Keratinocyte (primary cell): ENCODE results near the gene EEF2. TPM values are rescaled to one million over a fixed set of nuclear protein-coding genes. Genes with fewer than 3 reads are reported as not detected.
A peak's percentile ranks its signal among the peaks of the same experiment; 100 is the strongest.

Source experiments
- DNase-seq: peaks from one replicate; pipeline ENCODE4 v3.0.0-alpha.2; 2011; ENCODE audit warnings: low read depth, missing footprints, low spot score
- FAIRE-seq: peaks from 2 replicates; lab custom pipeline; 2011; peaks lifted over from hg19 to GRCh38; lab: Jason Lieb, UNC
- H2AFZ ChIP-seq: 2 replicates; pipeline ENCODE4 v1.6.0; 2012; ENCODE audit warnings: low read length, control low read depth, inconsistent platforms; ENCODE audit not compliant: control insufficient read depth
- H3K27ac ChIP-seq: 2 replicates; pipeline ENCODE4 v1.5.1; 2011; ENCODE audit warnings: low read length; ENCODE audit not compliant: control insufficient read depth, insufficient read depth
- H3K27me3 ChIP-seq: 3 replicates; pipeline ENCODE4 v1.6.0; 2011; ENCODE audit warnings: low read length; ENCODE audit not compliant: control insufficient read depth, insufficient read depth; ENCODE audit errors: extremely low read depth
- H3K36me3 ChIP-seq, 2 experiments: 2 replicates in 1 of 2; 3 replicates in 1 of 2; pipeline ENCODE4 v1.5.1; 2011; ENCODE audit warnings: low read length in 2 of 2, mild to moderate bottlenecking in 1 of 2; ENCODE audit not compliant: control insufficient read depth in 2 of 2, insufficient read depth in 2 of 2; ENCODE audit errors: extremely low read depth in 1 of 2
- H3K4me1 ChIP-seq: 3 replicates; pipeline ENCODE4 v1.5.1; 2011; ENCODE audit warnings: low read length; ENCODE audit not compliant: control insufficient read depth, insufficient read depth; ENCODE audit errors: extremely low read depth
- H3K4me2 ChIP-seq: 3 replicates; pipeline ENCODE4 v1.6.0; 2011; ENCODE audit warnings: low read depth, low read length; ENCODE audit not compliant: control insufficient read depth, insufficient read depth; ENCODE audit errors: extremely low read depth
- H3K4me3 ChIP-seq, 3 experiments: fragments of 200-600 bp in 1 of 3; sonication (generic) in 1 of 3; 2 replicates in 2 of 3; 3 replicates in 1 of 3; pipeline ENCODE4 v1.5.1; 2011 to 2016; ENCODE audit warnings: low read length in 3 of 3, mild to moderate bottlenecking in 3 of 3, control low read depth in 2 of 3, inconsistent platforms in 1 of 3, low read depth in 1 of 3, mixed read lengths in 1 of 3, mixed run types in 1 of 3, moderate library complexity in 1 of 3; ENCODE audit not compliant: control insufficient read depth in 2 of 3, insufficient read depth in 2 of 3; ENCODE audit errors: extremely low read depth in 1 of 3
- H3K79me2 ChIP-seq: 2 replicates; pipeline ENCODE4 v1.6.0; 2012; ENCODE audit warnings: low read length; ENCODE audit not compliant: control insufficient read depth, insufficient read depth
- H3K9ac ChIP-seq: 3 replicates; pipeline ENCODE4 v1.6.0; 2011; ENCODE audit warnings: low read length; ENCODE audit not compliant: control insufficient read depth, insufficient read depth; ENCODE audit errors: extremely low read depth
- H3K9me1 ChIP-seq: 3 replicates; pipeline ENCODE4 v1.6.0; 2011; ENCODE audit warnings: low read length; ENCODE audit not compliant: control insufficient read depth, insufficient read depth; ENCODE audit errors: extremely low read depth
- H3K9me3 ChIP-seq: 2 replicates; pipeline ENCODE4 v1.5.1; 2012; ENCODE audit warnings: low read depth, low read length; ENCODE audit not compliant: control insufficient read depth
- H4K20me1 ChIP-seq: 3 replicates; pipeline ENCODE4 v1.6.0; 2011; ENCODE audit warnings: low read length; ENCODE audit not compliant: control insufficient read depth, insufficient read depth; ENCODE audit errors: extremely low read depth
- EZH2 ChIP-seq: IDR thresholded peaks from one replicate; pipeline ENCODE4 v1.6.1; 2012; ENCODE audit warnings: inconsistent platforms, mild to moderate bottlenecking, low read length, moderate library complexity
- dilution Hi-C: fragments of 300-500 bp; cut with MboI; formaldehyde crosslinking; loops from one replicate; pipeline ENCODE4 v1.7.0; 2020; ENCODE audit warnings: low sequenced_read_pairs; ENCODE audit not compliant: extremely low pct_ligation_motif_present
- polyA plus RNA-seq, 5 experiments: library from polyadenylated mRNA; depleted of rRNA in 3 of 5; stranded (reverse) in 3 of 5; stranded (forward) in 1 of 5; unstranded in 1 of 5; fragments of >200 nt; gene quantifications; 1 replicate in 1 of 5; 2 replicates in 3 of 5; 3 replicates in 1 of 5; pipeline versions ENCODE4 v1.2.1 to v1.2.3, GENCODE V29; 2011 to 2012; ENCODE audit warnings: missing spikeins in 2 of 5, low read depth in 1 of 5, low replicate concordance in 1 of 5
- TF ChIP-seq, protein P1 (sequence below), 3 experiments: IDR thresholded peaks in 1 of 3; conservative IDR thresholded peaks in 1 of 3; optimal IDR thresholded peaks in 1 of 3; 2 replicates in 2 of 3; 3 replicates in 1 of 3; pipeline versions ENCODE3 to v1.5.1; 2011; ENCODE audit warnings: low read length in 3 of 3, mild to moderate bottlenecking in 3 of 3, moderate library complexity in 2 of 3, control low read depth in 1 of 3, inconsistent platforms in 1 of 3; ENCODE audit not compliant: insufficient read depth in 2 of 3; ENCODE audit errors: extremely low read depth in 1 of 3

The EEF2 gene
- polyA plus RNA-seq, 1 donor (not counting 4 experiments of a cell fraction or from before 2014, with no cell fraction given): 1,193 TPM

DNA sequence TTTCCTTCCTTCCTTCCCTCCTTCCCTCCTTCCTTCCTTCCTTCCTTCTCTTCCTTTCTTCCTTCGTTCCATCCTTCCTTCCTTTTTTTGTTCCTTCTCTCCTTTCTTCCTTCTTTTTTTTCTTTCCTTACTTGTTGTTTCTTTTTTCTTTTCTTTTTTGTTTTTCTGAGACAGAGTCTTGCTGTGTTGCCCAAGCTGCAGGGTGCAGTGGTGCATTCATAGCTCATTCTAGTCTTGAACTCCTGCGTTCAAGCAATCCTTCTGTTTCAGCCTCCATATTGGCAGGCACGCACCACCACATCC is 5.5 kb upstream of the EEF2 start:
- TF ChIP-seq EZH2: no peak
- TF ChIP-seq, protein P1, sequence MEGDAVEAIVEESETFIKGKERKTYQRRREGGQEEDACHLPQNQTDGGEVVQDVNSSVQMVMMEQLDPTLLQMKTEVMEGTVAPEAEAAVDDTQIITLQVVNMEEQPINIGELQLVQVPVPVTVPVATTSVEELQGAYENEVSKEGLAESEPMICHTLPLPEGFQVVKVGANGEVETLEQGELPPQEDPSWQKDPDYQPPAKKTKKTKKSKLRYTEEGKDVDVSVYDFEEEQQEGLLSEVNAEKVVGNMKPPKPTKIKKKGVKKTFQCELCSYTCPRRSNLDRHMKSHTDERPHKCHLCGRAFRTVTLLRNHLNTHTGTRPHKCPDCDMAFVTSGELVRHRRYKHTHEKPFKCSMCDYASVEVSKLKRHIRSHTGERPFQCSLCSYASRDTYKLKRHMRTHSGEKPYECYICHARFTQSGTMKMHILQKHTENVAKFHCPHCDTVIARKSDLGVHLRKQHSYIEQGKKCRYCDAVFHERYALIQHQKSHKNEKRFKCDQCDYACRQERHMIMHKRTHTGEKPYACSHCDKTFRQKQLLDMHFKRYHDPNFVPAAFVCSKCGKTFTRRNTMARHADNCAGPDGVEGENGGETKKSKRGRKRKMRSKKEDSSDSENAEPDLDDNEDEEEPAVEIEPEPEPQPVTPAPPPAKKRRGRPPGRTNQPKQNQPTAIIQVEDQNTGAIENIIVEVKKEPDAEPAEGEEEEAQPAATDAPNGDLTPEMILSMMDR (optimal IDR thresholded peaks at IDR 0.05 in 1 of 3, IDR thresholded peaks at IDR 0.05 in 1 of 3, conservative IDR thresholded peaks at IDR 0.05 in 1 of 3; ENCODE audit: extremely low read depth in 1 of 3, insufficient read depth in 2 of 3, low read length in 3 of 3): no peak
- no peak overlapping the region for H3K4me2 ChIP-seq
- dilution Hi-C loops: no loop called here
- no peaks in the 10 kb centered on the region for H3K36me3 ChIP-seq
- peaks cover 19% of the 10 kb centered on the region for H3K4me1 ChIP-seq
- H3K9me1 ChIP-seq: no peaks in the 10 kb centered on the region
- FAIRE-seq (no peak), DNase-seq (no peak)
- H3K27ac ChIP-seq: no peak overlapping the region
- H3K79me2 ChIP-seq: no peaks in the 10 kb centered on the region
- no peaks in the 10 kb centered on the region for H3K27me3 ChIP-seq
- no peak overlapping the region for H3K9ac ChIP-seq
- H3K9me3 ChIP-seq: no peaks in the 10 kb centered on the region
- peak overlapping the region; percentile 4 for H2AFZ ChIP-seq
- no peak overlapping the region for H3K4me3 ChIP-seq
- H4K20me1 ChIP-seq: peaks cover 6% of the 10 kb centered on the region

DNA sequence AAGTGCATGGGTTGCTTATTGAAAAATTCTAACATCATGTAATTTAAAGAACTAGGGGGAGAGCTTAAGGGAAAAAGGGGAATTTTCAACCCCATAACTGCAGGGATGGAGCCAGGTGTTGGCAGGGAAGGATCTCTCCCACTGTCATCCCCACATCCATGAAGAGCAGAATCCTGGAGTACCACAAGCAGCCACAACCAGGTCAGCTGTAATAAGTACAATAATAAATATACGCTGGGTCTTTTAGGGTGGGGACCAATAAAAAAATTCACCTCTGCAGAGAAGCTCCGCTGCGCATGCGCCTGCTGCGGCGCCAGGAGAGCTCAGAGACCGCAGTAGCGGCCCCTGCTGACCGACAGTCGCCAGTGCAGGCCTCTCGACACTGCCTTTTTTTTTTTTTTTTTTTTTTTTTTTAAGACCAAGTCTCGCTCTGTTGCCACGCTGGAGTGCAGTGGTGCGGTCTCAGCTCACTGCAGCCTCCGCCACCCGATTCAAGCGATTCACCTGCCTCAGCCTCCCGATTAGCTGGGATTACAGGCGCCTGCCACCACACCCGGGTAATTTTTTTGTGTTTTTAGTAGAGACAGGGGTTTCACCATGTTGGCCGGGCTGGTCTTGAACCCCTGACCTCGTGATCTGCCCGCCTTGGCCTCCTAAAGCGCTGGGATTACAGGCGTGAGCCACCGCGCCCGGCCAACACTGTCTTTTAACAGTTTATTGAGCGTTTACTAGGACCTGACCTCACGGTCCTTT is 2.5 kb upstream of the EEF2 start:
- Histone ChIP-seq H3K9me3 (no peaks in the 10 kb centered on the region), H3K36me3 (peaks cover 12 to 20% of the 10 kb centered on the region in 2 experiments), H3K79me2 (peaks cover 25% of the 10 kb centered on the region), H3K9ac (peak overlapping the region; percentile 22), H4K20me1 (peaks cover 27% of the 10 kb centered on the region), H2AFZ (peak overlapping the region; percentile 75), H3K27me3 (no peaks in the 10 kb centered on the region), H3K4me3 (peak overlapping the region; percentile 1 to 98 (median 83)), H3K9me1 (peaks cover 3% of the 10 kb centered on the region), H3K27ac (no peak overlapping the region), H3K4me2 (peak overlapping the region; percentile 100), H3K4me1 (peaks cover 35% of the 10 kb centered on the region)
- DNase-seq (peak; percentile 25), FAIRE-seq (no peak)
- dilution Hi-C loops: no loop called here
- TF ChIP-seq, protein P1 (optimal IDR thresholded peaks at IDR 0.05 in 1 of 3, IDR thresholded peaks at IDR 0.05 in 1 of 3, conservative IDR thresholded peaks at IDR 0.05 in 1 of 3; ENCODE audit: extremely low read depth in 1 of 3, insufficient read depth in 2 of 3, low read length in 3 of 3): peak; percentile 68 to 94 (median 79)
- TF ChIP-seq EZH2: no peak
